Measurements from ENCODE around the gene MYO3B.
A peak's percentile ranks its signal among the peaks of the same experiment; 100 is the strongest.
"Not testable (repeated sequence)": the region's sequence is repeated elsewhere in the genome, so short reads cannot be mapped to it uniquely, and the experiment has no call there.

MYO3B gene

DNA sequence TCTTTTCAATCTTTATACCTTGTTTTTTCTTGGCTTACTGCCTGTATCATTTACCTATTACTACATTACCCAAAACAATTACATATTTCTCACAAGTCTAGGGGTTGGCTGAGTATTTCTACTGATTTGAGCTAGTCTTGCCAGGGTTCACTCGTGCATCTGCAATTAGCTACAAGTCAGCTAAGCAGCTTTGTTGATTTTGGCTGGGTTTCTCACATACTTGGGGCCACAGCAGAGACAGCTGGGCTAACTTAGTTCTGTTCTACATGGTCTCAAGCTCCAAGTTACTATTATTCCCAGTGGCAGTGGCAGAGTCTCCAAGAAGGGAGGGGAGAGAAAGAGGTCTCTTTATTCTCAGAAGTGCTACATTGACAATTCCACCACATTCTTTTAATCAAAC is 482.5 kb downstream of the MYO3B start:
- DNase-seq = no peak

GRCh38 chr2:170665743-170666142 is 487.8 kb downstream of the MYO3B start:
- DNase-seq = no peak

DNA sequence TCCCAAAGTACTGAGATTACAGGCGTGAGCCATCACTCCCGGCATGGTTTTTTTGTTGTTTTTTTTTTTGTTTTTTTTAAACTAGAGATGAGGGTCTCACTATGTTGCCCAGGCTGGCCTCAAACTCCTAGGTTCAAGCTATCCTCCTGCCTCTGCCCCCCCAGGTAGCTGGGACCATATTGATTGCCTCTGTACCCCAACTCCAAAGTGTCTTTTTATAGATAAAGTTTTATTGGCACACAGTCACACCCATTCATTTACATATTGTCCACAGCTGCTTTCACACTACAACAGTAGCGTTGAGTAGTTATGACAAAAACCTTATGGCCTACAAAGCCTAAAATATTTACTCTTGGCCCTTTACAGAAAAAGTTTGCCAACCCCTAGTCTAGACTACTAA is 492.0 kb downstream of the MYO3B start:
- DNase-seq = no peak

GRCh38 chr2:170670651-170671050 is 492.7 kb downstream of the MYO3B start:
- no peak for DNase-seq

- no peak for DNase-seq
Observed at GRCh38 chr2:170671079-170671478, 493.1 kb downstream of the MYO3B start.

GRCh38 chr2:170674282-170674681 is 496.3 kb downstream of the MYO3B start:
- not testable (repeated sequence) for DNase-seq

GRCh38 chr2:170675701-170676100 is 497.8 kb downstream of the MYO3B start:
- DNase-seq = no peak

GRCh38 chr2:170679607-170680079 is 501.7 kb downstream of the MYO3B start:
- DNase-seq = no peak

DNA sequence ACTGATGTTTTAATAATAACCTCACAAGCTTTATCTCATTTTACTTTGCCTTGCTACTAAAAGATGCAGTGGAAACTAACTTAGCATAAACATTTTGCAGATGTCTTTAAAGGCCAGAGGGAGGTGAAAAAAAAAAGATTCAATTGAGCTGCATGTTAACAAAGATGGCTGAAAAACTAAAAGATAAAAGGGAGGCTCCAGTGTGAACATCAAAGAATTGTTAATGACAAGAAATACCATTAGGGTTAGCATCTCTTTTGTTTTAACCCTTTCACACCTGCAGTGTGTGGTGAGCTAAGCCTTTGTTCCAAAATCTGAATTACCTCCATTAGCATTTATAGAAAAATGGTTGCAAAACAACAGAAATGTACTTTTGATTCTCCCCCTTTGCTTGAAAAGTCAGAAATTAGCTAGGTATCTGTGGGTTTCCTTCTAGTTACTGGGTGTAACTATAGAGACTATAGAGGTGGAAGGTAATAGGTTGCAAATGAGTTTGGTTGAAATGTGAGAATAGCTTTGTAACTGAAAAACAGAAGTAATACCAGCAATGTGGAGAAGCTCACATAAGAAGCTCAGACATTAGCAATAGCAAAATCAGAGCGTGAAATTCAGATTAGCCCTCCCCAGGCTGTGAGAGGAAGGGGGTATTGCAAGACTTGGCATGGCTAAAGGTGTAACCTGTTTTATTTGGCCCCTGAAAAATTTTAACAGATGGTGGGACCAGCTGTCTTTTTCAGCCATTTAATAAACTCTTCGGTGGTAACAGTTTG is 502.4 kb downstream of the MYO3B start:
- no peak for DNase-seq

DNA sequence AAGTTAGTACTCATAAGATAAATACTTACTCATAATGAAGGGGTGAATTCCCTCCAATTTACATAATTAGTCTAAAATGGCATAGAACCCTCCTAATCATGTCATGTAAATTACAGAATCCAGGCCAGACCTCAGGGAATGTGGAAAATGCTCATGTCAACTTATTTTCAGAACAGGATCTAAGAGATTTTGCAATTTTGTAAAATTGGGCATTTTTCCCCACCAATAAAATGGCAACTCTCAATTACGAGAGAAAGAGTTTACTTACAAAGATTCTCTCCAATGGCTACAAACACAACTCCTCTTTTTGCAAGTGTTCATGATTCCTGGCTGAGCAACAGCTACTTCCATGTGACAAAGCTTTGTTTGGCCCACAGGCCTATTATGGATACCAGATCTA is 503.4 kb downstream of the MYO3B start:
- DNase-seq = no peak

- DNase-seq = no peak
Observed at GRCh38 chr2:170685591-170685990, 507.6 kb downstream of the MYO3B start.

DNA sequence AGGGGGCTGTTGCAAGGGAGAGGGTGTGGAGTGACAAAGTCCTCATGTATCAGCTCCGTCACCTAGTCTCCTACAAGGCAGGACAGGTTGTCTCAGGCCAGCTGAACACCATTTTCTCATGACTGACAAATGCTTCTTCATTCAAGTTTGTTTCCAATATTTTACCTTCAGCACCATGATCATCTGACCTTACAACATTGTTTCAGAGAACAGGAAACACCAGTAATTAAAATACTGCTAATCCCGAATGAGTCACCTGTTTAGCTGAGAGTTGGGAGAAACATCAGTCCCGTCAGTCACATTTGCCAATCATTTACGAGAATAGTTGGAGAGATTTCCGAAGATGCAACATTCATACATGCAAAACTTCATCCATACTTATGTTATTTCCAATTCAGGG is 511.5 kb downstream of the MYO3B start:
- DNase-seq = no peak

GRCh38 chr2:170690640-170691039 is 512.7 kb downstream of the MYO3B start:
- no peak for DNase-seq

DNA sequence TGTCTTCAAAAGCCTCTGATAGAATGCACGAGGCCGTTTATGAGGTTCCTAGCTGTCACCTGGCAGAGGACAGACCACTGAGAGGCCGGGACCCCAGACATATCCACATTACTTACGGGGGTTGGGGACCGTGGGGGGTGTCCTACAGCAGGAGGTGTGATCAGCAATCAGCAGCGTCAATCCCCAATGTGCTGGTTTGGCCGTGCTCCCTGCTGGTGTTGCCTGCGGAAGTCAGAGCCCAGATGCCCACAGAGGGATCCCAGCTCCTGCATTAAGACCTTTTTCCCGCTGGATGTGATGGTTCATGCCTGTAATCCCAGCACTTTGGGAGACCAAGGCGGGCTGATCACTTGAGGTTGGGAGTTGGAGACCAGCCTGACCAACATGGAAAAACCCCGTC is 516.4 kb downstream of the MYO3B start:
- no peak for DNase-seq

DNA sequence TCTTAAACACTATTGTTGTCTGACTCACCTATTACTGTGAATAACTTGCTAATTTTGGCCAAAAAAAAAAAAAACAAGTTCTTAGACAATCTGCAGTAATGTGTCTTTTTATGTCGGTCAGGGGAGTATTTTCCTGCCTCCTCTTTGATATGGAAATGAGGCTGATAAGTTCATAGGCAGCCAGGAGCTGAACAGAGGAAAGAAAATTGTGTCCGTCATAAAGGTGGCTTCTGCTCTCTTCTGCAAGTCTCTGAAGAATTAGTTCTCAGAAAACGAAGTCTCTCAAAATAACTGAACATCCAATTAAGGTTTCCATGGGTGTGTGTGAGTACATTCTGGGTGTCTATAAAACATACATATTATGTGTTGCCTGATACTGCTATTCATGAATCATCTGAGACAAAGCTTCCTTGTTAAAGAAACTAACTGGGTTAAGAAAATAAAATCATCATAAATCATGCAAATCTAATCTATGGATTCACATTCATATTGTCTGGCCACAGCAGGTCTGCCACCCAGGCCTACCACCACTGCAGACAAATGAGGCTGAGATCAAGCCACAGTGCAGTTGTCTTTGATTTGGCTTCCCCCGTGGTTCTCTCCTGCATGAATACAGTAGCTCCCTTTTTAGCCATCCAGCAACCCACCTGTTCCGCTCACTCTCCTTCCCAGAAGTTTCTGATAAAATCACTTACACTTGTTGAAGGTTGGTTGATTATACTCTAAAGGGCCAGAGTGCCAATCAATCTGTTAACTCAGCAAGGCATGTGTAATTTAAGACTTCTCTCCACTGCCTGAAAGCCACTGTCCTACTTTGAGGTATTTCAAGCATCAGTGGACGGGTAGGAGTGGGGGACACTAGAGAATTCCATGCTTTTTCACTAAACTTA is 517.8 kb downstream of the MYO3B start:
- DNase-seq = peak; percentile 87

DNA sequence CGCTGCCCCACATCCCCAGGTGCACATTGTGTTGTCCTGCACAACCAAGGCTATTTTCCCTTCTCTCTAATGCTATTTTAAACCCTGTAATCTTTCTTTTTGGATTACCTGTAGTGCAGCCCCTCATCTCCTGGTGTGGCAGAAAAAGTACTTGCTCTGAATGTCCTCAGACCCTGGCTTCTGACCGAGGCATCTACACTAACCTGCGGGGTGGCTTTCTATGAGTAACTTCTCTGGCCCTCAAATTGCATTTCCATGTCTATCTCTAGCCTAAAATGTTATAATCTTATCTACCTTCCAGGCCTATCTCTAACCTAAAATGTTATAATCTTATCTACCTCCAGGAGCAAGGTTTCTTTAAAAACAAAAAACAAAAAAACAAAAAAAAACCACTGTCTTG is 519.0 kb downstream of the MYO3B start:
- no peak for DNase-seq

DNA sequence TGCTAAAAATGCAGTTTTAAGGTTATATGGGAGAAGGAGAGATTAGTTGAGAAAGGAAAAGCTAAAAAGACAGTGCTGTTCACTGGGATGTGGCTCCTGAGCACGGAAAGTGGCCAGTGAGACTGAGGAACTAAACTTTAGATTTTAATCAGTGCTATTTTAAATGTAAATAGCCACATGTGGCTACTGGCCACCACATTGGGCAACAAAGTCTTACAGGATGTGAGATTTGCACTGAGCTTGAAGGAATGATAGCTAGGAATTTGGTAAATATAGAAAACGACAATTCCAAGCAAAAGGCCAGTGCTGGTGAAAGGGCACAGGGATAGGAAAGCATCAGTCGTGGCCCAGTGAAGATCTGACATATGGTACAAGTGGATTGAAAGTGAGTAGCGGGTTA is 523.1 kb downstream of the MYO3B start:
- no peak for DNase-seq

DNA sequence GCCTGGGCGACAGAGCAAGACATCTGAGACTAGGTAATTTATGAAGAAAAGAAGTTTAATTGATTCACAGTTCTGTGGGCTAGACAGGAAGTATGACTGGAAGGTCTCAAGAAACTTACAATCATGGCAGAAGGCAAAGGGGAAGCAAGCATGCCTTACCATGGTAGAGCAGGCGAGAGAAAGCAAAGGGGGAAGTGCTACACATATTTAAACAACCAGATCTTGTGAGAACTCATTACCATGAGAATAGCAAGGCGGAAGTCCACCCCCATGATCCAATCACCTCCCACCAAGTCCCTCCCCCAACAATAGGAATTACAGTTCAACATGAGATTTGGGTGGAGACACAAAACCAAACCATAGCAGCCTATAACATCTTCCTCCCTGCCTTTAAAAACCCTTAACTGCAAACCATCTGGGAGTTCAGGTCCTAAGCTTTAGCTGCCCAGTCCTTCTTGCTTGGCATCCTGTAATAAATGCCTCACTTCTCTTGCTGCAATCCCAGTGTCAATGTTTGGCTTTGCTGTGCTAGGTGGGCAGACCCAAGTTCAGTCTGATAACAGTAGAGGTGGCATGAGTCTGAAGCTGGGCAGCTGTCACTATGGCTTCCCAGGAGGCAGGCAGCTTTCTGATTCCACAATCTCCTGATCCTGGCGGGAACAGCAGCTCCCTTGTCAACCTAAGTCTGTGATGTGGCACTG is 526.0 kb downstream of the MYO3B start:
- DNase-seq = no peak

Measured in NCI-H2227 treated with DMSO at 0.1 percent for 48 hours (cell line).